Measurements from ENCODE around the gene SLC22A23. TPM values are rescaled to one million over a fixed set of nuclear protein-coding genes. Genes with fewer than 3 reads are reported as not detected.
A peak's percentile ranks its signal among the peaks of the same experiment; 100 is the strongest.

SLC22A23 gene
- total and polyA plus RNA-seq, 4 donors, result 4.9 to 45.4 (median 19.7) TPM

GRCh38 chr6:3455147-3455568 lies 1.7 kb downstream of the SLC22A23 start (continued):
- TF ChIP-seq, protein P1, sequence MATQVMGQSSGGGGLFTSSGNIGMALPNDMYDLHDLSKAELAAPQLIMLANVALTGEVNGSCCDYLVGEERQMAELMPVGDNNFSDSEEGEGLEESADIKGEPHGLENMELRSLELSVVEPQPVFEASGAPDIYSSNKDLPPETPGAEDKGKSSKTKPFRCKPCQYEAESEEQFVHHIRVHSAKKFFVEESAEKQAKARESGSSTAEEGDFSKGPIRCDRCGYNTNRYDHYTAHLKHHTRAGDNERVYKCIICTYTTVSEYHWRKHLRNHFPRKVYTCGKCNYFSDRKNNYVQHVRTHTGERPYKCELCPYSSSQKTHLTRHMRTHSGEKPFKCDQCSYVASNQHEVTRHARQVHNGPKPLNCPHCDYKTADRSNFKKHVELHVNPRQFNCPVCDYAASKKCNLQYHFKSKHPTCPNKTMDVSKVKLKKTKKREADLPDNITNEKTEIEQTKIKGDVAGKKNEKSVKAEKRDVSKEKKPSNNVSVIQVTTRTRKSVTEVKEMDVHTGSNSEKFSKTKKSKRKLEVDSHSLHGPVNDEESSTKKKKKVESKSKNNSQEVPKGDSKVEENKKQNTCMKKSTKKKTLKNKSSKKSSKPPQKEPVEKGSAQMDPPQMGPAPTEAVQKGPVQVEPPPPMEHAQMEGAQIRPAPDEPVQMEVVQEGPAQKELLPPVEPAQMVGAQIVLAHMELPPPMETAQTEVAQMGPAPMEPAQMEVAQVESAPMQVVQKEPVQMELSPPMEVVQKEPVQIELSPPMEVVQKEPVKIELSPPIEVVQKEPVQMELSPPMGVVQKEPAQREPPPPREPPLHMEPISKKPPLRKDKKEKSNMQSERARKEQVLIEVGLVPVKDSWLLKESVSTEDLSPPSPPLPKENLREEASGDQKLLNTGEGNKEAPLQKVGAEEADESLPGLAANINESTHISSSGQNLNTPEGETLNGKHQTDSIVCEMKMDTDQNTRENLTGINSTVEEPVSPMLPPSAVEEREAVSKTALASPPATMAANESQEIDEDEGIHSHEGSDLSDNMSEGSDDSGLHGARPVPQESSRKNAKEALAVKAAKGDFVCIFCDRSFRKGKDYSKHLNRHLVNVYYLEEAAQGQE (IDR thresholded peaks at IDR 0.05), result no peak
- TF ChIP-seq HNF4A (conservative IDR thresholded peaks at IDR 0.05), result peak; percentile 59 to 72
- peak in 1 of 2 donors; percentile 25 for TF ChIP-seq EGR1 (IDR thresholded peaks at IDR 0.05; ENCODE audit: low read depth in 2 of 2)

- H3K4me1 ChIP-seq (ENCODE audit: control insufficient read depth in 4 of 4, insufficient read depth in 4 of 4, low read length in 3 of 4), result peaks cover 8 to 52% (median 34%) of the 10 kb centered on the region in 4 donors
- peak overlapping the region in 1 of 2 donors; percentile 50 for H3K27ac ChIP-seq (ENCODE audit: low read depth in 1 of 2, low read length in 2 of 2)
- peak overlapping the region in 1 of 2 donors; percentile 61 for H3K9ac ChIP-seq (ENCODE audit: low read depth in 1 of 2, low read length in 2 of 2)
- peak overlapping the region; percentile 78 to 96 (median 81) for H3K4me3 ChIP-seq (ENCODE audit: low read depth in 1 of 3, low read length in 3 of 3)
- H3K36me3 ChIP-seq (ENCODE audit: control insufficient read depth in 4 of 4, insufficient read depth in 3 of 4, low read depth in 1 of 4, low read length in 3 of 4), result no peaks in the 10 kb centered on the region
- no peaks in the 10 kb centered on the region for H3K27me3 ChIP-seq (ENCODE audit: control insufficient read depth in 4 of 4, insufficient read depth in 4 of 4, low read length in 3 of 4)
- H3K9me3 ChIP-seq (ENCODE audit: control insufficient read depth in 4 of 4, low read length in 3 of 4), result no peaks in the 10 kb centered on the region
- TF ChIP-seq RXRA (IDR thresholded peaks at IDR 0.05) (peak in 1 of 2 donors; percentile 7), EGR1 (IDR thresholded peaks at IDR 0.05; ENCODE audit: low read depth in 2 of 2) (no peak), YY1 (IDR thresholded peaks at IDR 0.05) (peak; percentile 23), RAD21 (IDR thresholded peaks at IDR 0.05) (no peak), FOXA1 (IDR thresholded peaks at IDR 0.05) (no peak), GABPA (IDR thresholded peaks at IDR 0.05 in 1 of 2, conservative IDR thresholded peaks at IDR 0.05 in 1 of 2) (no peak), JUND (IDR thresholded peaks at IDR 0.05) (no peak), NR2F2 (IDR thresholded peaks at IDR 0.05) (no peak), HNF4A (conservative IDR thresholded peaks at IDR 0.05) (peak in 1 of 2 donors; percentile 10), CTCF (IDR thresholded peaks at IDR 0.05; ENCODE audit: low read depth, low read length, missing input control) (no peak), FOXA2 (IDR thresholded peaks at IDR 0.05) (no peak), SP1 (IDR thresholded peaks at IDR 0.05) (no peak)
- TF ChIP-seq, protein P1 (IDR thresholded peaks at IDR 0.05), result no peak
- DNase-seq (ENCODE audit: low spot score), result no peak
- WGBS, result 34% methylated on average over 6 of the region's 6 CpGs
These were observed 2.4 kb downstream of the SLC22A23 start for GRCh38 chr6:3454273-3455010.
